Osteoblast (primary cell): Measurements from ENCODE around the gene PDCD5. TPM values are rescaled to one million over a fixed set of nuclear protein-coding genes. Genes with fewer than 3 reads are reported as not detected.

Experiments used
- DNase-seq: peaks from one replicate; pipeline ENCODE4 v3.0.0; 2011; ENCODE audit warnings: low spot score, mixed read lengths; ENCODE audit not compliant: insufficient read length; ENCODE audit errors: missing footprints
- H2AFZ ChIP-seq: 2 replicates; pipeline ENCODE4 v1.6.0; 2011; ENCODE audit warnings: mild to moderate bottlenecking, low read length
- H3K27ac ChIP-seq: 2 replicates; pipeline ENCODE4 v1.5.1; 2011; ENCODE audit warnings: mild to moderate bottlenecking, low read depth, low read length, moderate library complexity
- H3K27me3 ChIP-seq: 2 replicates; pipeline ENCODE4 v1.6.0; 2012; ENCODE audit warnings: mild to moderate bottlenecking, control low read depth, inconsistent platforms, low read length, moderate library complexity; ENCODE audit not compliant: insufficient read depth
- H3K36me3 ChIP-seq: 2 replicates; pipeline ENCODE4 v1.5.1; 2011; ENCODE audit warnings: mild to moderate bottlenecking, low read length, control low read depth, moderate library complexity; ENCODE audit not compliant: insufficient read depth
- H3K4me1 ChIP-seq: 2 replicates; pipeline ENCODE4 v1.5.1; 2011; ENCODE audit warnings: mild to moderate bottlenecking, low read length, control low read depth, moderate library complexity; ENCODE audit not compliant: insufficient read depth
- H3K4me2 ChIP-seq: 2 replicates; pipeline ENCODE4 v1.6.0; 2011; ENCODE audit warnings: mild to moderate bottlenecking, low read length; ENCODE audit not compliant: insufficient read depth
- H3K4me3 ChIP-seq: fragments of 200-600 bp; sonication (generic); 3 replicates; pipeline ENCODE4 v1.5.1; 2012; ENCODE audit warnings: mild to moderate bottlenecking, low read length, inconsistent platforms; ENCODE audit not compliant: insufficient read depth
- H3K79me2 ChIP-seq: 2 replicates; pipeline ENCODE4 v1.6.0; 2012; ENCODE audit warnings: mild to moderate bottlenecking, low read length, control low read depth, inconsistent platforms; ENCODE audit not compliant: insufficient read depth
- H3K9me3 ChIP-seq: 2 replicates; pipeline ENCODE4 v1.5.1; 2011; ENCODE audit warnings: low read depth, low read length, control low read depth
- H4K20me1 ChIP-seq: 2 replicates; pipeline ENCODE4 v1.6.0; 2012; ENCODE audit warnings: mild to moderate bottlenecking, low read length, control low read depth; ENCODE audit not compliant: insufficient read depth
- total RNA-seq: library from RNA; depleted of rRNA; stranded (reverse); fragments of >200 nt; gene quantifications from 2 replicates; pipeline ENCODE4 v1.2.3, GENCODE V29; 2012
- TF ChIP-seq, protein P1 (sequence below): IDR thresholded peaks from 2 replicates; pipeline ENCODE4 v1.5.1; 2011; ENCODE audit warnings: mild to moderate bottlenecking, low read depth, low read length, moderate library complexity; ENCODE audit errors: extremely low read depth

The PDCD5 gene
- total RNA-seq, 1 donor, result 51.0 TPM

- H3K27me3 ChIP-seq, result no peaks in the 10 kb centered on the region
- no peaks in the 10 kb centered on the region for H4K20me1 ChIP-seq
- TF ChIP-seq, protein P1, sequence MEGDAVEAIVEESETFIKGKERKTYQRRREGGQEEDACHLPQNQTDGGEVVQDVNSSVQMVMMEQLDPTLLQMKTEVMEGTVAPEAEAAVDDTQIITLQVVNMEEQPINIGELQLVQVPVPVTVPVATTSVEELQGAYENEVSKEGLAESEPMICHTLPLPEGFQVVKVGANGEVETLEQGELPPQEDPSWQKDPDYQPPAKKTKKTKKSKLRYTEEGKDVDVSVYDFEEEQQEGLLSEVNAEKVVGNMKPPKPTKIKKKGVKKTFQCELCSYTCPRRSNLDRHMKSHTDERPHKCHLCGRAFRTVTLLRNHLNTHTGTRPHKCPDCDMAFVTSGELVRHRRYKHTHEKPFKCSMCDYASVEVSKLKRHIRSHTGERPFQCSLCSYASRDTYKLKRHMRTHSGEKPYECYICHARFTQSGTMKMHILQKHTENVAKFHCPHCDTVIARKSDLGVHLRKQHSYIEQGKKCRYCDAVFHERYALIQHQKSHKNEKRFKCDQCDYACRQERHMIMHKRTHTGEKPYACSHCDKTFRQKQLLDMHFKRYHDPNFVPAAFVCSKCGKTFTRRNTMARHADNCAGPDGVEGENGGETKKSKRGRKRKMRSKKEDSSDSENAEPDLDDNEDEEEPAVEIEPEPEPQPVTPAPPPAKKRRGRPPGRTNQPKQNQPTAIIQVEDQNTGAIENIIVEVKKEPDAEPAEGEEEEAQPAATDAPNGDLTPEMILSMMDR, result no peak
- no peak for DNase-seq
- no peaks in the 10 kb centered on the region for H3K4me1 ChIP-seq
- H3K9me3 ChIP-seq, result no peaks in the 10 kb centered on the region
- H3K4me3 ChIP-seq, result no peak overlapping the region
- no peak overlapping the region for H3K4me2 ChIP-seq
- no peaks in the 10 kb centered on the region for H3K36me3 ChIP-seq
- H2AFZ ChIP-seq, result no peak overlapping the region
- no peaks in the 10 kb centered on the region for H3K79me2 ChIP-seq
- no peak overlapping the region for H3K27ac ChIP-seq
Observed at GRCh38 chr19:32544917-32545316, 36.1 kb upstream of the PDCD5 start.

DNA sequence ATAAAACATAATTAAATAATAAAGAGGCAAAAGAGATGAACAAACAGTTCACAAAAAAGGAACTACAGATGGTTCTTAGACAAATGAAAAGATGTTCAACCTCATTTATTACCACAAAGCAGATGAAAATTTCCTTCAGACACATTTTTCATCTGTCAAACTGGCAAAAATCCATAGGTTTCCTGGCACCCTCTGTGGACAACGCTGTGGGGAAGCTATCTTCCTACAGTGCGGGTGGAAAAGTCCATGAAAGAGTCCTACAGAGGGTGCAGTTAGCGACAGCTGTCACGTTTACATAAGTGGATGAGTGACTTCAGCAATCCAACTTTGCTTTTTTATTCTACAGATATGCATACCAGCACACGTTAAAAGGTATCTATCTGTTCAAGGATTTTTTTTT, 30.3 kb upstream of the PDCD5 start:
- Histone ChIP-seq H2AFZ (no peak overlapping the region), H3K9me3 (no peaks in the 10 kb centered on the region), H3K79me2 (no peaks in the 10 kb centered on the region), H3K4me1 (no peaks in the 10 kb centered on the region), H3K27ac (no peak overlapping the region), H3K36me3 (no peaks in the 10 kb centered on the region), H3K27me3 (no peaks in the 10 kb centered on the region), H3K4me2 (no peak overlapping the region), H3K4me3 (no peak overlapping the region), H4K20me1 (no peaks in the 10 kb centered on the region)
- TF ChIP-seq, protein P1, result no peak
- DNase-seq, result no peak

- H3K79me2 ChIP-seq, result no peaks in the 10 kb centered on the region
- no peaks in the 10 kb centered on the region for H3K4me1 ChIP-seq
- no peak for DNase-seq
- no peak overlapping the region for H3K27ac ChIP-seq
- H3K4me2 ChIP-seq, result no peak overlapping the region
- H3K27me3 ChIP-seq, result no peaks in the 10 kb centered on the region
- no peaks in the 10 kb centered on the region for H3K9me3 ChIP-seq
- no peaks in the 10 kb centered on the region for H3K36me3 ChIP-seq
- no peak overlapping the region for H2AFZ ChIP-seq
- no peaks in the 10 kb centered on the region for H4K20me1 ChIP-seq
- TF ChIP-seq, protein P1, result no peak
- no peak overlapping the region for H3K4me3 ChIP-seq
Observed at GRCh38 chr19:32555786-32556185, 25.2 kb upstream of the PDCD5 start.

- DNase-seq, result no peak
- Histone ChIP-seq H3K4me2 (no peak overlapping the region), H3K4me3 (no peak overlapping the region), H3K36me3 (no peaks in the 10 kb centered on the region), H4K20me1 (no peaks in the 10 kb centered on the region), H2AFZ (no peak overlapping the region), H3K27ac (no peak overlapping the region), H3K27me3 (no peaks in the 10 kb centered on the region), H3K4me1 (no peaks in the 10 kb centered on the region), H3K79me2 (no peaks in the 10 kb centered on the region), H3K9me3 (no peaks in the 10 kb centered on the region)
- TF ChIP-seq, protein P1, result no peak
Observed at GRCh38 chr19:32558607-32559228, 22.3 kb upstream of the PDCD5 start.
